ENCODE data around the gene ARFGAP2.
A peak's percentile ranks its signal among the peaks of the same experiment; 100 is the strongest.

Gene ARFGAP2

DNA sequence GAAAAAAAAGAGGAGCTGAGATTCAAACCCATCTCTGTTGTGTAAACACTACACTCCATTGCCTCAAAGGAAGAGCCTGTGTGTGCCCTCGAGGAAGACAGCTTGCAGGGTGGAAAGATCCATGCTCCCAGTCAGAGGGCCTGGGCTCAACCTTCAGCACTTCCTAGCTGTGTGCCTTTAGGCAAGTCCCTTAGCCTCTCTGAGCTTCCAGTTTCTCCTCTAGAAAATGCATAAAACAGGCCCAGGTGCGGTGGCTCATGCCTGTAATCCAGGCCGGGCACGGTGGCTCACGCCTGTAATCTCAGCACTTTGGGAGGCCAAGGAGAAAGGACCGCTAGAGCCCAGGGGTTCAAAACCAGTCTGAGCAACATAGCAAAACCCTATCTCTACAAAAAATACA is 4.6 kb upstream of the ARFGAP2 start:
- TF ChIP-seq CSRNP3 (CRISPR knock-in tag; IDR thresholded peaks at IDR 0.05), result no peak
- TF ChIP-seq ZNF8 (CRISPR knock-in tag; IDR thresholded peaks at IDR 0.05), result no peak
- TF ChIP-seq OSR1 (CRISPR knock-in tag; IDR thresholded peaks at IDR 0.05), result no peak
- TF ChIP-seq ZNF565 (CRISPR knock-in tag; conservative IDR thresholded peaks at IDR 0.05; ENCODE audit: low read depth), result no peak
- TF ChIP-seq TOX (CRISPR knock-in tag; IDR thresholded peaks at IDR 0.05; ENCODE audit: borderline replicate concordance), result no peak
- no peak for TF ChIP-seq GLIS3 (CRISPR knock-in tag; IDR thresholded peaks at IDR 0.05)
- no peak for TF ChIP-seq TSHZ2 (CRISPR knock-in tag; IDR thresholded peaks at IDR 0.05)
- TF ChIP-seq ZFP3 (CRISPR knock-in tag; IDR thresholded peaks at IDR 0.05), result no peak
- no peak for TF ChIP-seq ISL1 (CRISPR knock-in tag; IDR thresholded peaks at IDR 0.05)
- TF ChIP-seq PPARA (CRISPR knock-in tag; IDR thresholded peaks at IDR 0.05; ENCODE audit: borderline replicate concordance), result no peak
- no peak for TF ChIP-seq ARNTL (CRISPR knock-in tag; IDR thresholded peaks at IDR 0.05; ENCODE audit: borderline replicate concordance, low read depth)
- TF ChIP-seq TCF4 (CRISPR knock-in tag; IDR thresholded peaks at IDR 0.05; ENCODE audit: borderline replicate concordance), result no peak
- TF ChIP-seq, protein P1, sequence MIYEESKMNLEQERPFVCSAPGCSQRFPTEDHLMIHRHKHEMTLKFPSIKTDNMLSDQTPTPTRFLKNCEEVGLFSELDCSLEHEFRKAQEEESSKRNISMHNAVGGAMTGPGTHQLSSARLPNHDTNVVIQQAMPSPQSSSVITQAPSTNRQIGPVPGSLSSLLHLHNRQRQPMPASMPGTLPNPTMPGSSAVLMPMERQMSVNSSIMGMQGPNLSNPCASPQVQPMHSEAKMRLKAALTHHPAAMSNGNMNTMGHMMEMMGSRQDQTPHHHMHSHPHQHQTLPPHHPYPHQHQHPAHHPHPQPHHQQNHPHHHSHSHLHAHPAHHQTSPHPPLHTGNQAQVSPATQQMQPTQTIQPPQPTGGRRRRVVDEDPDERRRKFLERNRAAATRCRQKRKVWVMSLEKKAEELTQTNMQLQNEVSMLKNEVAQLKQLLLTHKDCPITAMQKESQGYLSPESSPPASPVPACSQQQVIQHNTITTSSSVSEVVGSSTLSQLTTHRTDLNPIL (CRISPR knock-in tag; IDR thresholded peaks at IDR 0.05; ENCODE audit: low read depth), result no peak
- TF ChIP-seq RARB (CRISPR knock-in tag; IDR thresholded peaks at IDR 0.05), result no peak
- no peak for ATAC-seq

- no peak for TF ChIP-seq CSRNP3 (CRISPR knock-in tag; IDR thresholded peaks at IDR 0.05)
- no peak for TF ChIP-seq ZFP30 (CRISPR knock-in tag; IDR thresholded peaks at IDR 0.05)
- no peak for TF ChIP-seq BACH2 (CRISPR knock-in tag; IDR thresholded peaks at IDR 0.05; ENCODE audit: borderline replicate concordance)
- TF ChIP-seq GLIS3 (CRISPR knock-in tag; IDR thresholded peaks at IDR 0.05), result no peak
- TF ChIP-seq ARNTL (CRISPR knock-in tag; IDR thresholded peaks at IDR 0.05; ENCODE audit: borderline replicate concordance, low read depth), result no peak
- TF ChIP-seq POU6F1 (CRISPR knock-in tag; IDR thresholded peaks at IDR 0.05; ENCODE audit: borderline replicate concordance, low read depth), result no peak
- no peak for TF ChIP-seq ESRRG (CRISPR knock-in tag; IDR thresholded peaks at IDR 0.05)
- no peak for TF ChIP-seq PPARA (CRISPR knock-in tag; IDR thresholded peaks at IDR 0.05; ENCODE audit: borderline replicate concordance)
- TF ChIP-seq ZC3H10 (CRISPR knock-in tag; IDR thresholded peaks at IDR 0.05), result no peak
- ATAC-seq, result no peak
Measured at GRCh38 chr11:47180006-47180787, 3.5 kb upstream of the ARFGAP2 start.

GRCh38 chr11:47179655-47179991 is 2.9 kb upstream of the ARFGAP2 start:
- ATAC-seq, result peak; percentile 11; the same call in 1 of the 3 replicates
- TF ChIP-seq, protein P1 (CRISPR knock-in tag; IDR thresholded peaks at IDR 0.05; ENCODE audit: low read depth), result no peak
- TF ChIP-seq TOX (CRISPR knock-in tag; IDR thresholded peaks at IDR 0.05; ENCODE audit: borderline replicate concordance) (no peak), OSR1 (CRISPR knock-in tag; IDR thresholded peaks at IDR 0.05) (no peak), ARNTL (CRISPR knock-in tag; IDR thresholded peaks at IDR 0.05; ENCODE audit: borderline replicate concordance, low read depth) (no peak), ESRRG (CRISPR knock-in tag; IDR thresholded peaks at IDR 0.05) (no peak), SNAI2 (CRISPR knock-in tag; IDR thresholded peaks at IDR 0.05) (no peak), CSDC2 (CRISPR knock-in tag; IDR thresholded peaks at IDR 0.05) (no peak), GLIS3 (CRISPR knock-in tag; IDR thresholded peaks at IDR 0.05) (no peak), RARB (CRISPR knock-in tag; IDR thresholded peaks at IDR 0.05) (no peak), POU6F1 (CRISPR knock-in tag; IDR thresholded peaks at IDR 0.05; ENCODE audit: borderline replicate concordance, low read depth) (no peak), BACH2 (CRISPR knock-in tag; IDR thresholded peaks at IDR 0.05; ENCODE audit: borderline replicate concordance) (no peak), ZNF70 (CRISPR knock-in tag; IDR thresholded peaks at IDR 0.05) (no peak)
- TF ChIP-seq, protein P2, sequence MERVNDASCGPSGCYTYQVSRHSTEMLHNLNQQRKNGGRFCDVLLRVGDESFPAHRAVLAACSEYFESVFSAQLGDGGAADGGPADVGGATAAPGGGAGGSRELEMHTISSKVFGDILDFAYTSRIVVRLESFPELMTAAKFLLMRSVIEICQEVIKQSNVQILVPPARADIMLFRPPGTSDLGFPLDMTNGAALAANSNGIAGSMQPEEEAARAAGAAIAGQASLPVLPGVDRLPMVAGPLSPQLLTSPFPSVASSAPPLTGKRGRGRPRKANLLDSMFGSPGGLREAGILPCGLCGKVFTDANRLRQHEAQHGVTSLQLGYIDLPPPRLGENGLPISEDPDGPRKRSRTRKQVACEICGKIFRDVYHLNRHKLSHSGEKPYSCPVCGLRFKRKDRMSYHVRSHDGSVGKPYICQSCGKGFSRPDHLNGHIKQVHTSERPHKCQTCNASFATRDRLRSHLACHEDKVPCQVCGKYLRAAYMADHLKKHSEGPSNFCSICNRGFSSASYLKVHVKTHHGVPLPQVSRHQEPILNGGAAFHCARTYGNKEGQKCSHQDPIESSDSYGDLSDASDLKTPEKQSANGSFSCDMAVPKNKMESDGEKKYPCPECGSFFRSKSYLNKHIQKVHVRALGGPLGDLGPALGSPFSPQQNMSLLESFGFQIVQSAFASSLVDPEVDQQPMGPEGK (CRISPR knock-in tag; IDR thresholded peaks at IDR 0.05; ENCODE audit: borderline replicate concordance), result no peak

All from SK-N-SH treated with all-trans-retinoic acid at 6 μM for 48 hours (cell line).